LNCAP (cell line): ENCODE measurements around the gene ERBIN.

ENCODE experiments used
- TF ChIP-seq, protein P1 (sequence below): fragments of 450-650 bp; IDR thresholded peaks from 2 replicates; pipeline ENCODE4 v1.5.1; 2017; ENCODE audit warnings: mild to moderate bottlenecking

The ERBIN gene

DNA sequence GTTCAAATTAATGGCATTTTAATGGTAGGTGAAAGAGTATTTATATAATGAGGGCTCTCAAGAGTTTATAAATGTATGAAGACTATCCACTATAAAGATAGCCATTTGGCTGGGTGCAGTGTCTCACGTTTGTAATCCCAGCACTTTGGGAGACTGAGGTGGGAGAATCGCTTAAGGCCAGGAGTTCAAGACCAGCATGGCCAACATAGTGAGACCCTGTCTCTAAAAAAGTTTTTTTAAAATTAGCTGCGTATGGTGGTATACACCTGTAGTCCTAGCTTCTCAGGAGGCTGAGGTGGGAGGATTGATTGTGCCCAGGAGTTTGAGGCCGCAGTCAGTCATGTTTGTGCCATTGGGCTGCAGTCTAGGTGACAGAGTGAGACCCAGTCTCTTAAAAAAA lies 61.6 kb downstream of the ERBIN start:
- TF ChIP-seq, protein P1, sequence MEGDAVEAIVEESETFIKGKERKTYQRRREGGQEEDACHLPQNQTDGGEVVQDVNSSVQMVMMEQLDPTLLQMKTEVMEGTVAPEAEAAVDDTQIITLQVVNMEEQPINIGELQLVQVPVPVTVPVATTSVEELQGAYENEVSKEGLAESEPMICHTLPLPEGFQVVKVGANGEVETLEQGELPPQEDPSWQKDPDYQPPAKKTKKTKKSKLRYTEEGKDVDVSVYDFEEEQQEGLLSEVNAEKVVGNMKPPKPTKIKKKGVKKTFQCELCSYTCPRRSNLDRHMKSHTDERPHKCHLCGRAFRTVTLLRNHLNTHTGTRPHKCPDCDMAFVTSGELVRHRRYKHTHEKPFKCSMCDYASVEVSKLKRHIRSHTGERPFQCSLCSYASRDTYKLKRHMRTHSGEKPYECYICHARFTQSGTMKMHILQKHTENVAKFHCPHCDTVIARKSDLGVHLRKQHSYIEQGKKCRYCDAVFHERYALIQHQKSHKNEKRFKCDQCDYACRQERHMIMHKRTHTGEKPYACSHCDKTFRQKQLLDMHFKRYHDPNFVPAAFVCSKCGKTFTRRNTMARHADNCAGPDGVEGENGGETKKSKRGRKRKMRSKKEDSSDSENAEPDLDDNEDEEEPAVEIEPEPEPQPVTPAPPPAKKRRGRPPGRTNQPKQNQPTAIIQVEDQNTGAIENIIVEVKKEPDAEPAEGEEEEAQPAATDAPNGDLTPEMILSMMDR: no peak

- TF ChIP-seq, protein P1: no peak
These were observed 62.8 kb downstream of the ERBIN start for GRCh38 chr5:65989158-65989557.

- TF ChIP-seq, protein P1: no peak
These were observed 66.3 kb downstream of the ERBIN start for GRCh38 chr5:65992630-65993029.

DNA sequence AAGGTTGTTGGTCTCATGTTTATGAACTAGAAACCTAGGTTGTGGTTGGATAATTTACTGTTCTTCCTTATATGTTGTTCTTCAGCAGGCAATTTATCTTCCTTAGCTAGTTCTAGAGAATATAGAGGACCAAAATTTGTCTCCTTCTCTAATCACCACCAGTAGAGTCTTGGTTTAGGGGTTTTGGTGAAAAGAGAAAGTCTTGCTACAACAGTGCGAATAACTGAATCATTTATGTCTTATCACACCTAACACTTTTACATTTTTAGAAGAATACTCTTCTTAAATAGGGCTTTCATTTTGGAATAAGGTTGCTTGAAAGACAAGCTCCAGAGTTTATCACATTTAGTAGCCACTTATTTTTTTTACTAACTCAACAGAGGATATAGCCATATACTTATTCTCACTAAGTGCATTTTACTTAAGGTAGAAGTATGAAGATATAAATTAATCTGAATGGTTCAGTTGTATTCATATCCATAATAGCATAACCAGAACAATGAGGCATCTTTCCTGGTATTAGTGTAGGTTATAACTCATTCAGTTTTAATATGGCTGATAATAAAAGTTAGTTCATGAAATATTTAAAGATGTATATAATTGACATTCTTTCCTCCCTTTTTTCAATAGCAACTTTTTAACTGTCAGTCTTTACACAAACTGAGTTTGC lies 67.9 kb downstream of the ERBIN start:
- TF ChIP-seq, protein P1: no peak

- TF ChIP-seq, protein P1: no peak
These were observed 72.8 kb downstream of the ERBIN start for GRCh38 chr5:65999061-65999723.

GRCh38 chr5:66001952-66002351 lies 75.6 kb downstream of the ERBIN start:
- TF ChIP-seq, protein P1: no peak

- TF ChIP-seq, protein P1: no peak
These were observed 76.0 kb downstream of the ERBIN start for GRCh38 chr5:66002415-66002814.
